ENCODE measurements around the gene PWWP2B. TPM values are rescaled to one million over a fixed set of nuclear protein-coding genes. Genes with fewer than 3 reads are reported as not detected.
A peak's percentile ranks its signal among the peaks of the same experiment; 100 is the strongest.

PWWP2B gene
- total RNA-seq, 4 donors from 2014 or later = 28.3 to 33.1 (median 28.9) TPM

DNA sequence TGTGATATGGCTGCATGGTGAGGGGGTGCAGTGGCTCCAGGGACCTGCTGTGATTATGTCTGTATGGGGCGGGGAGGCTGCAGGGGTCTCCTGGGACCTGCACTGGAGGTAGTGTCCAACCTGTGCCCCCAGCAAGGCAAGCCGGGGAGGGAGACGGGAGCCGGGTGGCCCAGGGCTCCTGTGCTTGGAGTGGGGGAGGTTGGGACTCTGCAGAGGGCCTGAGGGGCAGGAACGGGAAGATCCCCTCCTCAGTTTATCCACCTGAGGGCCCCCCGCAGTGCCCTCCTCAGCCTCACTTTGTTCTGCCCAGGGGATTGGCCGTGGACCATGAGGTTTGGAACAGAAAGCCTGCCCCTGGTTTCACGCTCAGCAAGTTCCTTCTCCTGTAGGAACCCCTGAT lies 22.8 kb upstream of the PWWP2B start:
- intact Hi-C loops (cut with DNase I; ENCODE audit: low total_unique reads) = loop anchor here (10.0 kb wide), 1 partner anchor 271 kb away; no protein-coding TSS in a partner anchor
- peak in 1 of 2 donors; percentile 74 for DNase-seq (ENCODE audit: low spot score in 2 of 2)
- no peak overlapping the region for H3K4me3 ChIP-seq (ENCODE audit: low read depth, poor library complexity, severe bottlenecking)
- TF ChIP-seq POLR2A (IDR thresholded peaks at IDR 0.05) = no peak
- TF ChIP-seq, protein P1, sequence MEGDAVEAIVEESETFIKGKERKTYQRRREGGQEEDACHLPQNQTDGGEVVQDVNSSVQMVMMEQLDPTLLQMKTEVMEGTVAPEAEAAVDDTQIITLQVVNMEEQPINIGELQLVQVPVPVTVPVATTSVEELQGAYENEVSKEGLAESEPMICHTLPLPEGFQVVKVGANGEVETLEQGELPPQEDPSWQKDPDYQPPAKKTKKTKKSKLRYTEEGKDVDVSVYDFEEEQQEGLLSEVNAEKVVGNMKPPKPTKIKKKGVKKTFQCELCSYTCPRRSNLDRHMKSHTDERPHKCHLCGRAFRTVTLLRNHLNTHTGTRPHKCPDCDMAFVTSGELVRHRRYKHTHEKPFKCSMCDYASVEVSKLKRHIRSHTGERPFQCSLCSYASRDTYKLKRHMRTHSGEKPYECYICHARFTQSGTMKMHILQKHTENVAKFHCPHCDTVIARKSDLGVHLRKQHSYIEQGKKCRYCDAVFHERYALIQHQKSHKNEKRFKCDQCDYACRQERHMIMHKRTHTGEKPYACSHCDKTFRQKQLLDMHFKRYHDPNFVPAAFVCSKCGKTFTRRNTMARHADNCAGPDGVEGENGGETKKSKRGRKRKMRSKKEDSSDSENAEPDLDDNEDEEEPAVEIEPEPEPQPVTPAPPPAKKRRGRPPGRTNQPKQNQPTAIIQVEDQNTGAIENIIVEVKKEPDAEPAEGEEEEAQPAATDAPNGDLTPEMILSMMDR (IDR thresholded peaks at IDR 0.05) = no peak
- 82 to 92% methylated on average over 8 of the region's 8 CpGs for WGBS, 2 donors

DNA sequence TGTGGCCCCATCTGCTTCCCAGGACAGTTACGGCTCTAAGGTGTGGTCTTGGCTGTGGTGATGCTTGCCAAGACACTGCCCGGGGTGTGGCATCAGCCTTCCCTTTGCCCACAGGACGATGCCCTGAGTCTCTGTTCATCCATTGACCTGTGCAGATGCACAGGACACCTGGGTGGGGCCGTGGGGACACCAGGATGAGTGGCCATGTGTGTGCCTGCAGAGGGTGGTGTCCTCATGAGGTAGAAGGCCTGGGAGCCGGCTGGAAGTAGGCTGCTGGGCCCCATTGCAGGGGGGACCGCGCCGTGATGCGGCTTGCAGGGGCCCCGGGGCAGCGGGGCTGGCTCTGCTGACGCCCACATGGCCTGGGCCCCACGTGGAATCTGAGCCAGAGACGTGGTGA lies 22.4 kb upstream of the PWWP2B start:
- DNase-seq (ENCODE audit: low spot score in 2 of 2) = peak in 1 of 2 donors; percentile 68
- intact Hi-C loops (cut with DNase I; ENCODE audit: low total_unique reads) = loop anchor here (10.0 kb wide), 1 partner anchor 270 kb away; no protein-coding TSS in a partner anchor
- H3K4me3 ChIP-seq (ENCODE audit: low read depth, poor library complexity, severe bottlenecking) = no peak overlapping the region
- TF ChIP-seq POLR2A (IDR thresholded peaks at IDR 0.05) = no peak
- TF ChIP-seq, protein P1 (IDR thresholded peaks at IDR 0.05) = no peak
- 67 to 73% methylated on average over 11 to 14 of the region's 14 CpGs for WGBS, 2 donors

DNA sequence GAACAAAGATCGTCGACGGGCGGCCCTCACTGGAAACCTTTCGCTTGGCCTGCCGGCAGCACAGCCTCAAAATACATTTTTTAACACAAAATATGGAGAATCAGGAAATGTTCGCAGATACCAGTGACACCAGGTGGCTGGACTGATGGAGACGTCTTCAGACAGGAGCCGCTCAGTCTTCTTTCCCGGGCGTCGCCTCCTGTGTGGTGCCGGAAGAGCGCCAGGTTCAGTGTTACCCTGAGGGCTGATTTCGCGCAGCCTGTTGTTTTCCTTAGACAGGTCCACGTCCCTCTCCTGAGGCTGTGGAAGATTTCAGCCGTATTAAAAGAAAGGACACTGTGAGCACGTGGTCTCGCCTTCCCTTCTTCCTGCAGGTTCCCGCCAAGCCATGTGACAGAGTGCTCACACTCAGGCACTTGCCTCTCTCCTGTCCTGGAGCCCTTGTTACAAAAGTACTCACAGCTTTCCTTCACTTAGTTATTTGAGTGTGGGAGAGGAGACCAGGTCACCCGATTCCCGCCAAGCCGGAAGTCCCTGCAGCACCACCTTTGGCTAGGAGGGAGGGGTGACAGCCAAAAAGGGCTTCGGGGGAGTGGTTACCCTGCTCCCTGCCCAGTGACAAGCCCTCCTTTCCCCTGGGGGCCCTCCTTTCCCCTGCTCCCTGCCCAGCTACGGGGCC lies 21.7 kb upstream of the PWWP2B start:
- intact Hi-C loops (cut with DNase I; ENCODE audit: low total_unique reads) = loop anchor here (10.0 kb wide), 1 partner anchor 270 kb away; no protein-coding TSS in a partner anchor
- WGBS, 2 donors = 73 to 74% methylated on average over 26 of the region's 26 CpGs
- peak in 1 of 2 donors; percentile 80 for DNase-seq (ENCODE audit: low spot score in 2 of 2)

DNA sequence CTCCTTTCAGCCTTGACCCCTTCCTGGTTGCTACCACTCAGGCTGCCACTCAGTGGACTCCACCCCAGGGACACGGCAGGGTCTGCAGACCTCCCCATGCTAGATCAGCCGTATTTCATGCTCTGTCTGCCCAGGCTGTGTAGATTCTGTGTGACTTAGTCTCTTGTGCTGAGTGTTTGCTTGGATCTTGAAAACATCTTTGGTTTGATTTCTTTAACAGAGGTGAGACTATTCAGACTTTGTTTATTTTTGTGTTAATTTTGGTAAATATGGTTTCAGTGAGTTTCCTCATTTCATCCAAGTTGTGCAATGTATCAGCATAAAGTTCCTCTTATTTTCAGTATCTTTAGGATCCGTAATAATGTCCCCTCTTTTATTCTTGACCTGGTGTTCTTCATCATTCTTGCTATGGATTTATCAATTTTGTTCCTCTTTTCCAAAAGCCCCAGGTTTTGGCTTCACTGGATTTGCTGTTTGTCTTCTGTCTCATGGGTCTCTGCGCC lies 21.2 kb upstream of the PWWP2B start:
- H3K4me3 ChIP-seq (ENCODE audit: low read depth, poor library complexity, severe bottlenecking) = no peak overlapping the region
- intact Hi-C loops (cut with DNase I; ENCODE audit: low total_unique reads) = loop anchor here (10.0 kb wide), 1 partner anchor 269 kb away; no protein-coding TSS in a partner anchor
- DNase-seq (ENCODE audit: low spot score in 2 of 2) = no peak
- no peak for TF ChIP-seq POLR2A (IDR thresholded peaks at IDR 0.05)
- TF ChIP-seq, protein P1 (IDR thresholded peaks at IDR 0.05) = no peak
- 83 to 84% methylated on average over 4 of the region's 4 CpGs for WGBS, 2 donors

More for the DNA sequence above, 21.7 kb upstream of the PWWP2B start:
- no peak overlapping the region for H3K4me3 ChIP-seq (ENCODE audit: low read depth, poor library complexity, severe bottlenecking)
- TF ChIP-seq POLR2A (IDR thresholded peaks at IDR 0.05) = no peak
- TF ChIP-seq, protein P1 (IDR thresholded peaks at IDR 0.05) = no peak

DNA sequence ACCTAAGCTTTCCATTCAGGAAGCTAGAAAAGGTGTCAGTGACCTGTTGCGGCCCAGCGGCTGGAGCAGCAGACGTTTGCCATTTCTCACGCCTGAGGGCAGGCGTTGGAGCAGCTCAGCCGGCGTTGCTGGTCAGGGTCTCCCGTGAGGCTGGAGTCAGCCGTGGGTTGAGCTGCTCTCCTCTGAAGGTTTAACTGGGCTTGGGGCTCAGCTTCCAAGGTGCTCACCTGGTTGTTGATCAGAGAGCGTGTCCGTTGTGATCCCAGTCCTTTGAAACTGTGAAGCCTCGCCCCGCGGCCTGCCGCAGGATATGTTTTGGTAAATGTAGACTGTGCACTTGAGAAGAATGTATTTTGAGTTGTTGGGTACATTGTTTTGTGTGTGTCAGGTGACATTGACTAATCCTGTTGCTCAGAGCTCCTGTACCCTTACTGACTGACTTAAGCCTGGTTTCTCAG lies 20.6 kb upstream of the PWWP2B start:
- 82 to 92% methylated on average over 15 of the region's 15 CpGs for WGBS, 2 donors
- H3K4me3 ChIP-seq (ENCODE audit: low read depth, poor library complexity, severe bottlenecking) = no peak overlapping the region
- peak in 1 of 2 donors; percentile 74 for DNase-seq (ENCODE audit: low spot score in 2 of 2)
- TF ChIP-seq, protein P1 (IDR thresholded peaks at IDR 0.05) = no peak
- TF ChIP-seq POLR2A (IDR thresholded peaks at IDR 0.05) = no peak
- intact Hi-C loops (cut with DNase I; ENCODE audit: low total_unique reads) = loop anchor here (10.0 kb wide), 1 partner anchor 268 kb away; no protein-coding TSS in a partner anchor
